ENCODE results near the gene CMBL. TPM values are rescaled to one million over a fixed set of nuclear protein-coding genes. Genes with fewer than 3 reads are reported as not detected.

CMBL gene
- total RNA-seq, 1 experiment from 2014 or later, result 12.6 TPM

DNA sequence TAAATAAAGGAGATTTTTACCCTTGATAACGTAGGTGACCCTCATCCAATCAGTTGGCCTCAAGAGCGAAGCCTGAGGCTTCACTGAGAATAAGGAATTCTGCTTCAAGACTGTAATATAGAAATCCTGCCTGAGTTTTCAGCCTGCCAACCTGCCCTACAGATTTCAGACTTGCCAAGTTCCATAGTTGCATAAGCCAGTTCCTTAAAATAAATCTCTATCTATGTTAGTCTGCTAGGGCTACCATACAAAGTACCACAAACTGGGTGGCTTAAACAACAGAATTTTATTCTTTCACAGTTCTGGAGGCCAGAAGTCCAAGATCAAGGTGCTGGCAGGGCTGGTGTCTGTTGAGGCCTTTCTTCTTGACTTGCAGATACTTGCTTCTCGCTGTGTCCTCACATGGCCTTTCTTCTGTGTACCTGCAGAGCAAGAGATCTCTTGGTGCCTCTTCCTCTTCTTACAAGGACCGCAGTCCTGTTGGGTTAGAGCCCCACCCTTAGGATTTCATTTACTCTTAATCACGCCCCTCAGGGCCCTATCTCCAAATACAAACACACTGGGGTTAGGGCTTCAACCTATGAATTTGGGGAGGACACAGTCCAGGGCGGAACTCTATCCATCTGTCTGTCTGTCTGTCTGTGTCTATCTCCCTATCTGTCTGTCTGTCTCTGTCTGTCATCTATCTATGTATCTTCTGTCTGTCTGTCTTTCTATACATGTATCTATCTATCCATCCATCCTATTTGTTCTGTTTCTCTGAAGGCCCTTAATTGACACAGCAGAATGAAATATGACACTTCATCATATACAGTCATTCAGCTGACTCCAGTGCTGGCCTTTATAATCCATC lies 17.0 kb upstream of the CMBL start:
- H3K14ac ChIP-seq (ENCODE audit: insufficient read depth, low read length), result no peak overlapping the region
- no peak overlapping the region for H2AK5ac ChIP-seq (ENCODE audit: insufficient read length, low read length)
- H3K23ac ChIP-seq (ENCODE audit: insufficient read length, low read depth, low read length), result no peak overlapping the region
- H3K56ac ChIP-seq (ENCODE audit: insufficient read length, low read depth, low read length), result no peak overlapping the region
- no CpG with 5 or more reads among the region's 6 CpGs for WGBS (ENCODE audit: extremely low coverage, insufficient read length, low lambda C conversion rate)
- H2BK15ac ChIP-seq (ENCODE audit: low read depth, low read length), result no peak overlapping the region
- no peaks in the 10 kb centered on the region for H3K9me3 ChIP-seq (ENCODE audit: control insufficient read depth, low read depth, low read length)
- no peak overlapping the region for H2BK20ac ChIP-seq (ENCODE audit: low read depth, low read length, poor library complexity, severe bottlenecking)
- H2AFZ ChIP-seq (ENCODE audit: low read length), result no peak overlapping the region
- H3K18ac ChIP-seq (ENCODE audit: insufficient read length, low read depth, low read length), result no peak overlapping the region
- peak; percentile 9 for DNase-seq
- TF ChIP-seq, protein P1, sequence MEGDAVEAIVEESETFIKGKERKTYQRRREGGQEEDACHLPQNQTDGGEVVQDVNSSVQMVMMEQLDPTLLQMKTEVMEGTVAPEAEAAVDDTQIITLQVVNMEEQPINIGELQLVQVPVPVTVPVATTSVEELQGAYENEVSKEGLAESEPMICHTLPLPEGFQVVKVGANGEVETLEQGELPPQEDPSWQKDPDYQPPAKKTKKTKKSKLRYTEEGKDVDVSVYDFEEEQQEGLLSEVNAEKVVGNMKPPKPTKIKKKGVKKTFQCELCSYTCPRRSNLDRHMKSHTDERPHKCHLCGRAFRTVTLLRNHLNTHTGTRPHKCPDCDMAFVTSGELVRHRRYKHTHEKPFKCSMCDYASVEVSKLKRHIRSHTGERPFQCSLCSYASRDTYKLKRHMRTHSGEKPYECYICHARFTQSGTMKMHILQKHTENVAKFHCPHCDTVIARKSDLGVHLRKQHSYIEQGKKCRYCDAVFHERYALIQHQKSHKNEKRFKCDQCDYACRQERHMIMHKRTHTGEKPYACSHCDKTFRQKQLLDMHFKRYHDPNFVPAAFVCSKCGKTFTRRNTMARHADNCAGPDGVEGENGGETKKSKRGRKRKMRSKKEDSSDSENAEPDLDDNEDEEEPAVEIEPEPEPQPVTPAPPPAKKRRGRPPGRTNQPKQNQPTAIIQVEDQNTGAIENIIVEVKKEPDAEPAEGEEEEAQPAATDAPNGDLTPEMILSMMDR (conservative IDR thresholded peaks at IDR 0.05), result no peak
- no peak overlapping the region for H4K5ac ChIP-seq (ENCODE audit: insufficient read length, low read depth, low read length)
- Mint-ChIP-seq H3K4me3 (no peak overlapping the region), H3K9me3 (no peaks in the 10 kb centered on the region), H3K27me3 (ENCODE audit: low read depth) (peaks cover 17% of the 10 kb centered on the region), H3K36me3 (ENCODE audit: insufficient read depth in 1 of 3, low read depth in 3 of 3) (no peaks in the 10 kb centered on the region), H3K4me1 (peaks cover 0 to 4% of the 10 kb centered on the region in 2 experiments; a peak in 2 of 4 replicates), H3K27ac (no peak overlapping the region)
- H4K20me1 ChIP-seq (ENCODE audit: control insufficient read depth, insufficient read depth, insufficient read length), result no peaks in the 10 kb centered on the region
- H2BK5ac ChIP-seq (ENCODE audit: insufficient read length, low read length), result no peak overlapping the region
- no peak overlapping the region for H2BK12ac ChIP-seq (ENCODE audit: insufficient read length, low read depth, low read length)
- H3K4ac ChIP-seq (ENCODE audit: low read depth, low read length), result no peak overlapping the region
- H2BK120ac ChIP-seq (ENCODE audit: low read depth, low read length, poor library complexity, severe bottlenecking), result no peak overlapping the region
- no peak overlapping the region for H3K27ac ChIP-seq (ENCODE audit: insufficient read length, low read depth, low read length)
- H3T11ph ChIP-seq (ENCODE audit: low read length), result no peak overlapping the region
- no peak overlapping the region for H4K91ac ChIP-seq (ENCODE audit: insufficient read length, low read depth, low read length)
- no peaks in the 10 kb centered on the region for H3K27me3 ChIP-seq (ENCODE audit: insufficient read depth, low read length)
- H3K9ac ChIP-seq (ENCODE audit: extremely low read depth, insufficient read length, low read length), result no peak overlapping the region
- no peaks in the 10 kb centered on the region for H3K79me2 ChIP-seq (ENCODE audit: insufficient read depth, low read length)
- H4K8ac ChIP-seq (replicated peaks; ENCODE audit: insufficient read length, low read depth, low read length), result no peak overlapping the region
- no peaks in the 10 kb centered on the region; the same call in 1 of the 2 replicates for H3K4me1 ChIP-seq (ENCODE audit: insufficient read depth, low read length)
- no peak overlapping the region for H3K4me2 ChIP-seq (ENCODE audit: insufficient read depth, insufficient read length, low read length)
- H3K79me1 ChIP-seq (ENCODE audit: insufficient read depth, low read depth, low read length, poor library complexity, severe bottlenecking), result no peaks in the 10 kb centered on the region
- no peaks in the 10 kb centered on the region for H3K23me2 ChIP-seq (ENCODE audit: insufficient read length, low read depth, low read length, poor library complexity, severe bottlenecking)
